K562 (cell line): ENCODE results near the gene PLEKHN1. TPM values are rescaled to one million over a fixed set of nuclear protein-coding genes. Genes with fewer than 3 reads are reported as not detected.

Source experiments
- CHD4 ChIP-seq: fragments of 200-600 bp; sonication (generic); IDR thresholded peaks from 3 replicates; pipeline ENCODE4 v1.6.1; 2012; ENCODE audit warnings: low read depth, mild to moderate bottlenecking, mixed read lengths, low read length, inconsistent platforms; ENCODE audit not compliant: insufficient read depth, insufficient replicate concordance, poor library complexity, severe bottlenecking
- CTCF ChIP-seq, 3 experiments: IDR thresholded peaks in 2 of 3; conservative IDR thresholded peaks in 1 of 3; 2 replicates each; pipeline ENCODE4 v1.5.1; 2011 to 2012; ENCODE audit warnings: low read length in 3 of 3, mild to moderate bottlenecking in 3 of 3, control low read depth in 2 of 3, improper control_type of control experiment in 1 of 3, inconsistent platforms in 1 of 3, low read depth in 1 of 3, mixed read lengths in 1 of 3, moderate library complexity in 1 of 3; ENCODE audit not compliant: insufficient read depth in 2 of 3
- EP300 ChIP-seq: IDR thresholded peaks from 2 replicates; pipeline ENCODE4 v1.6.1; 2012; ENCODE audit warnings: low read length, improper control_type of control experiment
- NBN ChIP-seq: fragments of 450-650 bp; IDR thresholded peaks from 2 replicates; pipeline ENCODE4 v1.6.1; 2016; ENCODE audit warnings: low read depth, mild to moderate bottlenecking
- RBFOX2 ChIP-seq: fragments of 200-400 bp; formaldehyde crosslinking; IDR thresholded peaks from 2 replicates; pipeline ENCODE4 v1.6.1; 2017; ENCODE audit warnings: low read depth, mild to moderate bottlenecking, low read length, moderate library complexity
- RHOXF2B ChIP-seq: fragments of 250-450 bp; sonication (Bioruptor Pico); conservative IDR thresholded peaks from 2 replicates; pipeline ENCODE4 v1.5.1; 2021
- SUPT5H ChIP-seq: fragments of 450-650 bp; IDR thresholded peaks from 2 replicates; pipeline ENCODE4 v1.6.1; 2016
- TBL1XR1 ChIP-seq, 2 experiments: IDR thresholded peaks; 2 replicates each; pipeline ENCODE4 v1.6.1; 2012; ENCODE audit warnings: improper control_type of control experiment in 2 of 2, low read length in 2 of 2, mild to moderate bottlenecking in 1 of 2
- ZNF175 ChIP-seq: fragments of 200-800 bp; sonication (Bioruptor generic); IDR thresholded peaks from 2 replicates; pipeline ENCODE4 v1.6.1; 2016; ENCODE audit warnings: low read depth, mild to moderate bottlenecking, missing genetic modification characterization, missing compliant biosample characterization
- ZNF668 ChIP-seq: fragments of 250-450 bp; sonication (Bioruptor Pico); IDR thresholded peaks from 2 replicates; pipeline ENCODE4 v1.8.0; 2022; ENCODE audit warnings: mild to moderate bottlenecking, inconsistent platforms
- polyA plus RNA-seq, 8 experiments: library from polyadenylated mRNA; depleted of rRNA in 4 of 8; stranded (reverse) in 5 of 8; unstranded in 3 of 8; fragments of >200 nt; fragmentation: Nextera tagmentation in 2 of 8; fragmentation: Illumina TruSeq in 1 of 8; extraction: Ambion mirVana in 2 of 8; extraction: Trizol in 1 of 8; gene quantifications; 2 replicates each; pipeline versions ENCODE4 v1.2.1 to v1.2.3, GENCODE V29; 2011 to 2014; ENCODE audit warnings: inconsistent platforms in 1 of 8, missing spikeins in 1 of 8
- total RNA-seq, 7 experiments: library from RNA; depleted of rRNA in 6 of 7; stranded (reverse); fragments of >200 nt in 6 of 7; fragmentation: Illumina TruSeq in 2 of 7; extraction: Trizol in 2 of 7; gene quantifications; 2 replicates each; pipeline versions ENCODE4 v1.2.1 to v1.2.3, GENCODE V29; 2011 to 2021; ENCODE audit warnings: low replicate concordance in 1 of 7
- TF ChIP-seq, protein P1 (sequence below), 2 experiments: fragments of 200-800 bp in 1 of 2; sonication (Bioruptor generic) in 1 of 2; sonication (generic) in 1 of 2; formaldehyde crosslinking in 1 of 2; IDR thresholded peaks in 1 of 2; conservative IDR thresholded peaks in 1 of 2; 2 replicates each; pipeline versions ENCODE4 v1.5.0 to v1.6.1; 2016 to 2020; ENCODE audit warnings: missing compliant biosample characterization in 1 of 2, missing genetic modification characterization in 1 of 2, missing genetic modification reagents in 1 of 2
- TF ChIP-seq, protein P2 (sequence below): fragments of 250-450 bp; sonication (Bioruptor Pico); IDR thresholded peaks from 2 replicates; pipeline ENCODE4 v1.4.0; 2020; ENCODE audit warnings: borderline replicate concordance
- TF ChIP-seq, protein P3 (sequence below): fragments of 450-650 bp; formaldehyde crosslinking; IDR thresholded peaks from 2 replicates; pipeline ENCODE4 v1.4.0; 2020; ENCODE audit warnings: mild to moderate bottlenecking, moderate library complexity
- TF ChIP-seq, protein P4 (sequence below): fragments of 200-400 bp; formaldehyde crosslinking; IDR thresholded peaks from 2 replicates; pipeline ENCODE4 v1.6.1; 2017; ENCODE audit warnings: mild to moderate bottlenecking, low read depth, low read length, moderate library complexity

Gene PLEKHN1
- total and polyA plus RNA-seq, 9 of the 15 experiments (the other 6 are each of a cell fraction or from before 2014, with no cell fraction given), result 0.07 to 1.5 (median 0.13) TPM; not detected in 2

DNA sequence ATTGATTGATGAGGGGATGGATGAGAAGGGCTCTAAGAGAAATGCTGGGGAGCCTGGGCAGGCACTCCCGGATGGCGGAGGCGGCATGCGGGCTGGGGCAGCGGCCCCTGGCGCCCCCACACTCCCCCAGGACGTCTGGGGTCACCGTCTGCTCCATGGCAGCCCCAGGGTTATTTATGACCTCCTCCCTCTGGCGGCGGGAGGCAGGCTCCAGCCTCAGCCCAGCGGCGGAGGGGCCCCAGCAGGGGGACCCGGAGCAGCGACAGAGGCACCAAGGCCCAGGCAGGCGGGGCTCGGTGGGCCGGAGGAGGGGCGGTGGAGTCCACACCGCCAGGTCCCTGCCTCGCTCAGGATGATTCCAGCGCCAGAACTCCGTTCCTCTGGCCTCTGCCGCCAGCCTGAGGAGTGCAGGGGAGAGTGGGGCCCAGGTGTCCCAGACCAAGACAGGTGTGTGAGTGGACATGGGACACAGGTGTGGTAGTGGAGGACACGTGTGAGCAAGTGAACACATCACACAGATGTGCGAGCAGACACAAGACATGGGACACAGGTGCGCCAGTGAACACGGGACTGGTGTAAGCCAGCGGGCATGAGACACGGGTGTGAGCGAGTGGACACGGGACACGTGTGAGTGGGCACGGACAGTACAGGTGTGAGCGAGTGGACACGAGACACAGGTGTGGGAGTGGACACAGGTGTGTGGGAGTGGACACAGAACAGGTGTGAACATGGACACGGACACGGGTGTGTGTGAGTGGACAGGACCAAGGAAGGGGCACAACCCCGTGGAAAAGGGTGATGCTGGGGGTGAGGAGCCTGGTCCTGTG, 45.1 kb upstream of the PLEKHN1 start (continued):
- TF ChIP-seq, protein P1, sequence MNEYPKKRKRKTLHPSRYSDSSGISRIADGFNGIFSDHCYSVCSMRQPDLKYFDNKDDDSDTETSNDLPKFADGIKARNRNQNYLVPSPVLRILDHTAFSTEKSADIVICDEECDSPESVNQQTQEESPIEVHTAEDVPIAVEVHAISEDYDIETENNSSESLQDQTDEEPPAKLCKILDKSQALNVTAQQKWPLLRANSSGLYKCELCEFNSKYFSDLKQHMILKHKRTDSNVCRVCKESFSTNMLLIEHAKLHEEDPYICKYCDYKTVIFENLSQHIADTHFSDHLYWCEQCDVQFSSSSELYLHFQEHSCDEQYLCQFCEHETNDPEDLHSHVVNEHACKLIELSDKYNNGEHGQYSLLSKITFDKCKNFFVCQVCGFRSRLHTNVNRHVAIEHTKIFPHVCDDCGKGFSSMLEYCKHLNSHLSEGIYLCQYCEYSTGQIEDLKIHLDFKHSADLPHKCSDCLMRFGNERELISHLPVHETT (CRISPR knock-in tag; conservative IDR thresholded peaks at IDR 0.05 in 1 of 2, IDR thresholded peaks at IDR 0.05 in 1 of 2), result no peak
- TF ChIP-seq RHOXF2B (no peak), TBL1XR1 (IDR thresholded peaks at IDR 0.05; ENCODE audit: low read length in 2 of 2) (peak; percentile 76 to 84; a peak in 3 of 4 replicates), ZNF668 (CRISPR knock-in tag) (no peak), EP300 (peak; percentile 77), RBFOX2 (0 out of 2 replicates have a peak, but pooled peaks have one; percentile 42), NBN (no peak), ZNF175 (CRISPR knock-in tag) (no peak), SUPT5H (no peak), CTCF (IDR thresholded peaks at IDR 0.05 in 2 of 3, conservative IDR thresholded peaks at IDR 0.05 in 1 of 3; ENCODE audit: insufficient read depth in 2 of 3, low read depth in 1 of 3, low read length in 3 of 3) (peak; percentile 48 to 77 (median 56); a peak in 5 of 6 replicates), CHD4 (no peak)
- TF ChIP-seq, protein P2, sequence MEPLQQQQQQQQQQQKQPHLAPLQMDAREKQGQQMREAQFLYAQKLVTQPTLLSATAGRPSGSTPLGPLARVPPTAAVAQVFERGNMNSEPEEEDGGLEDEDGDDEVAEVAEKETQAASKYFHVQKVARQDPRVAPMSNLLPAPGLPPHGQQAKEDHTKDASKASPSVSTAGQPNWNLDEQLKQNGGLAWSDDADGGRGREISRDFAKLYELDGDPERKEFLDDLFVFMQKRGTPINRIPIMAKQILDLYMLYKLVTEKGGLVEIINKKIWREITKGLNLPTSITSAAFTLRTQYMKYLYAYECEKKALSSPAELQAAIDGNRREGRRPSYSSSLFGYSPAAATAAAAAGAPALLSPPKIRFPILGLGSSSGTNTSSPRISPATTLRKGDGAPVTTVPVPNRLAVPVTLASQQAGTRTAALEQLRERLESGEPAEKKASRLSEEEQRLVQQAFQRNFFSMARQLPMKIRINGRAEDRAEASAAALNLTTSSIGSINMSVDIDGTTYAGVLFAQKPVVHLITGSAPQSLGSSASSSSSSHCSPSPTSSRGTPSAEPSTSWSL (CRISPR knock-in tag), result no peak
- TF ChIP-seq, protein P3, sequence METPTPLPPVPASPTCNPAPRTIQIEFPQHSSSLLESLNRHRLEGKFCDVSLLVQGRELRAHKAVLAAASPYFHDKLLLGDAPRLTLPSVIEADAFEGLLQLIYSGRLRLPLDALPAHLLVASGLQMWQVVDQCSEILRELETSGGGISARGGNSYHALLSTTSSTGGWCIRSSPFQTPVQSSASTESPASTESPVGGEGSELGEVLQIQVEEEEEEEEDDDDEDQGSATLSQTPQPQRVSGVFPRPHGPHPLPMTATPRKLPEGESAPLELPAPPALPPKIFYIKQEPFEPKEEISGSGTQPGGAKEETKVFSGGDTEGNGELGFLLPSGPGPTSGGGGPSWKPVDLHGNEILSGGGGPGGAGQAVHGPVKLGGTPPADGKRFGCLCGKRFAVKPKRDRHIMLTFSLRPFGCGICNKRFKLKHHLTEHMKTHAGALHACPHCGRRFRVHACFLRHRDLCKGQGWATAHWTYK (CRISPR knock-in tag), result no peak
- TF ChIP-seq, protein P4, sequence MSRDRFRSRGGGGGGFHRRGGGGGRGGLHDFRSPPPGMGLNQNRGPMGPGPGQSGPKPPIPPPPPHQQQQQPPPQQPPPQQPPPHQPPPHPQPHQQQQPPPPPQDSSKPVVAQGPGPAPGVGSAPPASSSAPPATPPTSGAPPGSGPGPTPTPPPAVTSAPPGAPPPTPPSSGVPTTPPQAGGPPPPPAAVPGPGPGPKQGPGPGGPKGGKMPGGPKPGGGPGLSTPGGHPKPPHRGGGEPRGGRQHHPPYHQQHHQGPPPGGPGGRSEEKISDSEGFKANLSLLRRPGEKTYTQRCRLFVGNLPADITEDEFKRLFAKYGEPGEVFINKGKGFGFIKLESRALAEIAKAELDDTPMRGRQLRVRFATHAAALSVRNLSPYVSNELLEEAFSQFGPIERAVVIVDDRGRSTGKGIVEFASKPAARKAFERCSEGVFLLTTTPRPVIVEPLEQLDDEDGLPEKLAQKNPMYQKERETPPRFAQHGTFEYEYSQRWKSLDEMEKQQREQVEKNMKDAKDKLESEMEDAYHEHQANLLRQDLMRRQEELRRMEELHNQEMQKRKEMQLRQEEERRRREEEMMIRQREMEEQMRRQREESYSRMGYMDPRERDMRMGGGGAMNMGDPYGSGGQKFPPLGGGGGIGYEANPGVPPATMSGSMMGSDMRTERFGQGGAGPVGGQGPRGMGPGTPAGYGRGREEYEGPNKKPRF, result no peak
